Effector CD8-positive, alpha-beta T cell (primary cell): ENCODE results near the gene SDC3.
"Not testable (repeated sequence)": the region's sequence is repeated elsewhere in the genome, so short reads cannot be mapped to it uniquely, and the experiment has no call there.

Source experiments
- DNase-seq: peaks from one replicate; lab custom pipeline; 2025; lab: John Stamatoyannopoulos, UW
- total RNA-seq, 4 experiments: gene quantifications; one replicate each; lab custom pipeline; 2026; lab: John Stamatoyannopoulos, UW

SDC3 gene, protein sequence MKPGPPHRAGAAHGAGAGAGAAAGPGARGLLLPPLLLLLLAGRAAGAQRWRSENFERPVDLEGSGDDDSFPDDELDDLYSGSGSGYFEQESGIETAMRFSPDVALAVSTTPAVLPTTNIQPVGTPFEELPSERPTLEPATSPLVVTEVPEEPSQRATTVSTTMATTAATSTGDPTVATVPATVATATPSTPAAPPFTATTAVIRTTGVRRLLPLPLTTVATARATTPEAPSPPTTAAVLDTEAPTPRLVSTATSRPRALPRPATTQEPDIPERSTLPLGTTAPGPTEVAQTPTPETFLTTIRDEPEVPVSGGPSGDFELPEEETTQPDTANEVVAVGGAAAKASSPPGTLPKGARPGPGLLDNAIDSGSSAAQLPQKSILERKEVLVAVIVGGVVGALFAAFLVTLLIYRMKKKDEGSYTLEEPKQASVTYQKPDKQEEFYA
- total RNA-seq, result 0.35 to 1.4 (median 0.73) reads per million in 4 experiments

- no peak for DNase-seq
Measured at GRCh38 chr1:30908696-30909364, at the start of gene SDC3. Gene SDC3, minus strand, starts transcription at chr1:30908758. Its CDS starts 172 bp downstream, at chr1:30908586.

- DNase-seq, result no peak
Measured at GRCh38 chr1:30957560-30958222, 49.1 kb upstream of the SDC3 start.

- DNase-seq, result no peak
Measured at GRCh38 chr1:30955448-30956015, 47.0 kb upstream of the SDC3 start.

DNA sequence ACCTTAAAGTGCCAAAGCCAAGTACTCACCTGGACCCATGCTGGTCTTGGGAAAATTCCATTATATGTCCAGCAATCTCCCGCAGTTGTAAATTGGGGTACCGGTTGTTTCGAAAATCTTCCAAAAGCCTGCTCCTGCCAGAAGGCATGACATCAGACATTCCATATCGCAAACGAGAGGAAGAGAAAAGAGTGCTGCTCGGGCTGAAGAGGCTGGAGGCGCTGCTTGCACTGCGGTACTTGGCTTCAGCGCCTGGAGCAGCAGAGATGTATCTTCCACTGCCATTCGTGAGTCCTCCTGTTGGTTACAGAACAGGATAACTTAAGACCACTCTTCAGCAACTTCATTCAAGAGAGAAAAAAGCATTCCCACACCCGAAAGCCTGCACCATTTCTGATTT, 45.1 kb upstream of the SDC3 start:
- DNase-seq, result no peak

- no peak for DNase-seq
Measured at GRCh38 chr1:30952098-30952497, 43.5 kb upstream of the SDC3 start.

DNA sequence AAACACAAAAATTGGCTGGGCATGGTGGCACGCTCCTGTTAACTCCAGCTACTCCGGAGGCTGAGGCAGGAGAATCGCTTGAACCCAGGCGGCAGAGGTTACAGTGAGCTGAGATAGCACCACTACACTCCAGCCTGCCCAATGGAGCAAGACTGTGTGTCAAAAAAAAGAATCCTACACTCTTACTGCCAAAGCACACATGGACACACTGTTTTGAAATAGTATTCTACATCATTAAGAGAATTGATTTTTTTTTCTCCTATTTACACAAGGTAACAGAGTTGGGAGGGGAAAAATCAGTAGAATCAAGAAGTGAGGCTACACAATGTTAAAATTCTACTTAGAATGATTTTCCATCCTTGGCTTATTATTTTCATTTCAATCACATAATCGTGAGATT, 42.1 kb upstream of the SDC3 start:
- no peak for DNase-seq

GRCh38 chr1:30950053-30950452, 41.5 kb upstream of the SDC3 start:
- DNase-seq, result no peak

DNA sequence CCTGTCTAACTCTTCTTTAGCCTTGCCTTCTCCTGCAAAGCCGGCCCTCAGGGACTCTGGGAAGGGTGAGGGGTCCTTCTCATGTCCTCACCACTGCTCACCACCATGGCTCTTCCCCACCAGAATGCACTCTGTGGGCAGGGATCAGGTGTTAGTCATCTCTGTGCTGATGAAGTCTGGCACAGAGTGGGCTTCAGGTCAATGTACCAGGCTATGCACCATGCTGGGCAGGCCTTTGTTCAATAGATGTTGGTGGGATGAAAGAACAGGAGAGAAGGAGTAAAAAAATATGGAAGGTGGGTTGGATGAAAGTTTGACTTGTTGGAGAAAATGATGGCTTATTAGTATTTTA, 40.9 kb upstream of the SDC3 start:
- DNase-seq, result not testable (repeated sequence)

- not testable (repeated sequence) for DNase-seq
Measured at GRCh38 chr1:30948813-30949486, 40.4 kb upstream of the SDC3 start.

DNA sequence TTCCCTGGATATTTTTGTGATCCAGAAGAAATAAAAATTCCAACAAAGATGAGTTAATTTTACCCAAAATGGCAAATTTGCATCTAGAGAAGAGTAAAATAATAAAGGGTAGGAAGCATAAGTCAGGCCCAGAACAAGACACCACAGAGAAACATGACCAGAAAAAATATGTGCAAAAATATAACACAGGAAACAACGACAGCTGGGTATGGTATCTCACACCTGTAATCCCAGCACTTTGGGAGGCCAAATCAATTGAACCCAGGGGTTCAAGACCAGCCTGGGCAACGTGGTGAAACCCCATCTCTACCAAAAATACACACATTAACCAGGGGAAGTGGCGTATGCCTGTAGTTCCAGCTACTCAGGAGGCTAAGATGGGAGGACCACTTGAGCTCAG, 39.7 kb upstream of the SDC3 start:
- DNase-seq, result no peak

DNA sequence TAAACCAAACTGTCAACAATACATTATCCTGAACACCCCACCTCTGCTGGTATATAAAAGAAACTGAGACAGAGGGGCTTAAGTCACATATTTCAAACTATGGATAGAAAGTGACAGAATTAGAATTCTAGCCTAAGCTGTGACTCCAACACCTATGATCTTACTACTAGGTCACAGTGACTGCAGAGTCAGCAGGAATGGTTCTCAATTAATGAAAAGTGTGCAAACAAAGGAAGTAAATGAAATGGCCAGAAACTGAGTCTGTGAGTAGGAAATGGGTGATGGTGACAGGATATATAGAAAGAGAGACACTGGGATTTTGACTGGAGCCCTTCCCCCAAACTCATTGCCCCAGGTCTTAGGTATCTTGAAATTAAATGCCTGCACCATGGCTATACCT, 38.7 kb upstream of the SDC3 start:
- no peak for DNase-seq

GRCh38 chr1:30942326-30942963, 33.9 kb upstream of the SDC3 start:
- DNase-seq, result no peak

DNA sequence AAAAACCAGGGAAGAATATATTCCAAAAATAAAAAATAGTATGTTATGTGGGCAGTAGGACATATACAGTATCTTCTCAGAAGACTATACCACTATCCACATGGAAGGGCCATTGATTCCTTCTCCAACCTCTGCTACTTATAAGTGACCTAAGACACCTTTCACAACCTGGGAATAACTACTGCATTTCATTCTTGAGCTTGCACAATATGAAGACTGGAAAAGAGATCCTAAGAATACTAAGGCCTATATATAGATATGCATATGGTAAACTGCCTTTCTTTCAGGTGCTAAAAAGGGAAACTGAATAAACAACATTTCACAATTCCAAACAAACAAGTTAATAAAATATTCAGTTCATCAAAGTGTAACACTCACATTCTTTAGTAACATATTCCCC, 32.0 kb upstream of the SDC3 start:
- DNase-seq, result no peak

DNA sequence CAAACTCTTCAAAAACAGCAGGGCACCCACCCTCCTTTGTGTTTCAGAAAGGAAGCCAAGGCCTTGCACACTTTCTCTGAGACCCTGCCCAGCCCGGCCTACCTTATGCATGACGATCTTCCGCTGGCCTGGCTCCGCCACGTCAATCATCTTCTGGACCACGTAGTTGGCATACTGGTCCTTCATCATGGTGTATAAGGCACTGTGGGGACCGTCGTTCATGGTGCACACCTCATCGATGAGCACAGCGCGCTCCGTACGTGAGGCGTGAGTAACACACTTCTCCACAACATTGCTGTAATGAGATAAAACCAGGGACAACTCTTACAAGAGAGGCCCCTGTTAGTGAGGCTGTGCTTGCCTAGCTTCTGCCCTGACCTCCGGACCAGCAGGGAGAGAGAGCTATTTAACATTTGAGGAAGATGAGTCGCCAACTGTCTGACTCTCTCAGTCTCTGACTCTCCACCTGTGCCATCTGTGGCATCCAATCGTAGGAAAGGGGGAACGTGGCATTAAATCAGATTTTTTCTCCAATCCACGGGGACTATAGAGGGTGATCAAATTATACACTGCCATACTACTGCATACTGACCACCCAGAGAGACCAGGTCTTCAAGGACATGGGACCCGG, 28.1 kb upstream of the SDC3 start:
- DNase-seq, result no peak

DNA sequence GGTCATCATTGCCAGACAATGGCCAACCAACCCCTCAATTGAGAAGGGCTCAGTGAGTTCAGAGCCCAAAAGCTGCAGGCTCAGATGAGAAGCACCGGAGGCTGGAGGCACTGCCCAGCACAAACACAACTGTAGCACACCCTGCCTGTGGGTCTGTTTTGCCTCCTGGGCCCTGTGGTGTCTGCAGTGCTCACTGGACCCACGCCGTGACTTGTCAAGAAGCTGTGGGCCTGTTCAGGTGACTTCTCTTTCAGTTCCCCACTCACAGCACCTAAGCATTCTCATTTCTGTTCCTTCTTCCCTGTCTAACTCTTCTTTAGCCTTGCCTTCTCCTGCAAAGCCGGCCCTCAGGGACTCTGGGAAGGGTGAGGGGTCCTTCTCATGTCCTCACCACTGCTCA, 27.2 kb upstream of the SDC3 start:
- DNase-seq, result not testable (repeated sequence)

DNA sequence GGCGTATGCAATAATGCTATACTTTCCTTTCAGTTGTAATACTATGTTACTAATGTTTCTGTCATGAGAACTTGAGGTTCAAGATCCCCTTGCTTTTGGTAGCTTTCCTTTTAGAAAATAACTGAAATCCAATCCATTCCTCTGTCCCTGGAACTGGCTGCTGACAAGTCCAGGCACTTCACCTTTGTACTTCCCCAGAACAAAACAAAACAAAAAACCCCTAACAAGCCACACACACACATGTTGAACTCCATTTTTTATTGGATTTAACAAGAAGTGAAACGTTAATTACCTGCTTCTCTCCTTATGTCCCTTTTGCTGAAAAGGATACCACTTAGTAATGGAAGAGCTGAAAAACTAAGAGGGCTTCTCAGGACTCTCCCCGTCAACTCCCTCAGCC, 26.1 kb upstream of the SDC3 start:
- no peak for DNase-seq

- no peak for DNase-seq
Measured at GRCh38 chr1:30933874-30934252, 25.3 kb upstream of the SDC3 start.

DNA sequence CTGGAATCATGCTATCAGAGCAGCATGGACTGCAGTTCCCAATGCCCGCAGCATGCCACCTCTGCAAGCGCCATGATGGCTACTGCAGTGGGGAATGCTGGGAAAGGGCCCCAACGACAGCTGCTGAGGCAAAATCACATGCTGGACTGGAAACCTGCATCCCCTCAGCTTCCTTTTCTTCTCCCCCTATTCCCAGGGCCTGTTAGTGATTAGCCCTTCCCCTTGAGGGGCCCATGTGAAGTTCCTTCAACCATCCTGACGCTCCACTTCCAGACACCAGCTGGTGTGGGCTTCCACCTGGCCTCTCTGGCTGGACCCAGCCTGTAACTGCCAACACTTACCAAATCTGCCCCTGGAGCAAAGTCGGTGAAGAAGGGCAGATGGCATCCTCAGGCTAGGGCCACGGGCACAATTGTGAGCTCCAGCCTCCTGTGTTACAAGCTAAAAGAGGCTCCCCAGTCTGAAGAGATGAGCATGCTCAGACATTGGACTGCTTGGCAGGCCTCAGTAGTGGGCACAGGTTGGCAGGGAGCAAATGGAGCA, 22.1 kb upstream of the SDC3 start:
- no peak for DNase-seq

- DNase-seq, result no peak
Measured at GRCh38 chr1:30929944-30930525, 21.5 kb upstream of the SDC3 start.

GRCh38 chr1:30929135-30929889, 20.8 kb upstream of the SDC3 start:
- DNase-seq, result no peak
